GM18858 (cell line): ENCODE data around the gene SUMO3.

ENCODE experiments used
- ATAC-seq: cut with Tn5 transposase; IDR thresholded peaks from one replicate; pipeline ENCODE4 v1.9.1; 2021; ENCODE audit not compliant: unreplicated experiment

SUMO3 gene

GRCh38 chr21:44817914-44818639 is at the start of gene SUMO3:
TSS of gene SUMO3 (minus strand) at chr21:44818062. CDS start at chr21:44817968, 94 bp downstream.
- peak; percentile 40 for ATAC-seq

GRCh38 chr21:44867464-44867863 is 49.6 kb upstream of the SUMO3 start:
- no peak for ATAC-seq

GRCh38 chr21:44866780-44867179 is 48.9 kb upstream of the SUMO3 start:
- ATAC-seq: no peak

GRCh38 chr21:44865561-44866280 is 47.9 kb upstream of the SUMO3 start:
- peak; percentile 42 for ATAC-seq

GRCh38 chr21:44862869-44863685 is 45.2 kb upstream of the SUMO3 start:
- no peak for ATAC-seq

- no peak for ATAC-seq
Observed at GRCh38 chr21:44858791-44859190, 40.9 kb upstream of the SUMO3 start.

- no peak for ATAC-seq
Observed at GRCh38 chr21:44858291-44858690, 40.4 kb upstream of the SUMO3 start.

GRCh38 chr21:44857127-44857892 is 39.4 kb upstream of the SUMO3 start:
- no peak for ATAC-seq

GRCh38 chr21:44856131-44856530 is 38.3 kb upstream of the SUMO3 start:
- ATAC-seq: no peak

- ATAC-seq: no peak
Observed at GRCh38 chr21:44855572-44855971, 37.7 kb upstream of the SUMO3 start.

GRCh38 chr21:44854664-44855446 is 37.0 kb upstream of the SUMO3 start:
- no peak for ATAC-seq

- no peak for ATAC-seq
Observed at GRCh38 chr21:44854391-44854663, 36.5 kb upstream of the SUMO3 start.

GRCh38 chr21:44853601-44854390 is 35.9 kb upstream of the SUMO3 start:
- no peak for ATAC-seq

GRCh38 chr21:44850905-44851657 is 33.2 kb upstream of the SUMO3 start:
- no peak for ATAC-seq

GRCh38 chr21:44850208-44850800 is 32.4 kb upstream of the SUMO3 start:
- no peak for ATAC-seq

- ATAC-seq: no peak
Observed at GRCh38 chr21:44849616-44850130, 31.8 kb upstream of the SUMO3 start.

GRCh38 chr21:44848821-44849521 is 31.1 kb upstream of the SUMO3 start:
- no peak for ATAC-seq
